GM23338 (cell line): Measurements from ENCODE around the gene SIRPA. TPM values are rescaled to one million over a fixed set of nuclear protein-coding genes. Genes with fewer than 3 reads are reported as not detected.

ENCODE experiments used
- ATAC-seq: fragments of 200-7000 bp; cut with Tn5 transposase; 3 replicates; pipeline ENCODE4 v1.9.1; 2020
- DNase-seq: peaks from one replicate; pipeline ENCODE4 v3.0.0-alpha.2; 2015; ENCODE audit warnings: low spot score
- H2AFZ ChIP-seq: fragments of 200-600 bp; sonication (generic); 2 replicates; pipeline ENCODE4 v1.8.0; 2016; ENCODE audit warnings: antibody characterized with exemption, mild to moderate bottlenecking, moderate library complexity
- H3F3A ChIP-seq: fragments of 200-600 bp; sonication (generic); replicated peaks from 2 replicates; pipeline ENCODE4 v1.8.0; 2017; ENCODE audit warnings: antibody characterized with exemption, mixed run types, low read depth
- H3K27ac ChIP-seq: fragments of 200-600 bp; sonication (generic); 2 replicates; pipeline ENCODE4 v1.6.1; 2016; ENCODE audit warnings: low read depth
- H3K27me3 ChIP-seq: fragments of 200-600 bp; sonication (generic); 2 replicates; pipeline ENCODE4 v1.8.0; 2016; ENCODE audit warnings: mild to moderate bottlenecking, mixed run types, moderate library complexity; ENCODE audit not compliant: insufficient read depth
- H3K36me3 ChIP-seq: fragments of 200-600 bp; sonication (generic); 2 replicates; pipeline ENCODE4 v1.8.0; 2016; ENCODE audit warnings: mild to moderate bottlenecking; ENCODE audit not compliant: insufficient read depth
- H3K4me1 ChIP-seq: fragments of 200-600 bp; sonication (generic); 2 replicates; pipeline ENCODE4 v1.8.0; 2016; ENCODE audit warnings: mild to moderate bottlenecking, moderate library complexity; ENCODE audit not compliant: insufficient read depth
- H3K4me2 ChIP-seq: fragments of 200-600 bp; sonication (generic); 2 replicates; pipeline ENCODE4 v1.7.1; 2017; ENCODE audit warnings: mixed run types
- H3K4me3 ChIP-seq: fragments of 200-600 bp; sonication (generic); 2 replicates; pipeline ENCODE4 v1.6.1; 2016; ENCODE audit warnings: mixed run types
- H3K79me2 ChIP-seq: fragments of 200-600 bp; sonication (generic); replicated peaks from 2 replicates; pipeline ENCODE4 v1.8.0; 2017; ENCODE audit warnings: mild to moderate bottlenecking; ENCODE audit not compliant: insufficient read depth
- H3K9me2 ChIP-seq: fragments of 200-600 bp; sonication (generic); 2 replicates; pipeline ENCODE4 v1.8.0; 2017; ENCODE audit not compliant: insufficient read depth
- H4K20me1 ChIP-seq: fragments of 200-600 bp; sonication (generic); replicated peaks from 2 replicates; pipeline ENCODE4 v1.8.0; 2017; ENCODE audit warnings: mild to moderate bottlenecking; ENCODE audit not compliant: insufficient read depth
- H3K27ac Mint-ChIP-seq: 2 replicates; pipeline ENCODE4 v1.8.0; 2020; ENCODE audit warnings: inconsistent platforms, mild to moderate bottlenecking, moderate library complexity, mixed read lengths
- H3K27me3 Mint-ChIP-seq: 3 replicates; pipeline ENCODE4 v1.8.0; 2022; ENCODE audit warnings: low read depth, mild to moderate bottlenecking, moderate library complexity, mixed read lengths, inconsistent platforms; ENCODE audit not compliant: insufficient read depth, poor library complexity
- H3K36me3 Mint-ChIP-seq: 3 replicates; pipeline ENCODE4 v1.8.0; 2021; ENCODE audit warnings: low read depth, mild to moderate bottlenecking, inconsistent platforms, moderate library complexity, mixed read lengths
- H3K4me1 Mint-ChIP-seq: 3 replicates; pipeline ENCODE4 v1.8.0; 2020; ENCODE audit warnings: mild to moderate bottlenecking, inconsistent platforms, mixed read lengths
- H3K4me3 Mint-ChIP-seq: 3 replicates; pipeline ENCODE4 v1.8.0; 2021; ENCODE audit warnings: moderate library complexity, mild to moderate bottlenecking, inconsistent platforms, mixed read lengths
- H3K9me3 Mint-ChIP-seq: 3 replicates; pipeline ENCODE4 v1.8.0; 2020; ENCODE audit warnings: moderate library complexity, mild to moderate bottlenecking, inconsistent platforms, mixed read lengths
- CREB1 ChIP-seq: fragments of 250-450 bp; sonication (Bioruptor Pico); IDR thresholded peaks from 2 replicates; pipeline ENCODE4 v1.5.0; 2020; ENCODE audit warnings: low read depth, mild to moderate bottlenecking, moderate library complexity
- EZH2 ChIP-seq: fragments of 200-600 bp; sonication (generic); IDR thresholded peaks from one replicate; pipeline ENCODE4 v1.8.0; 2017; ENCODE audit warnings: antibody characterized with exemption, mild to moderate bottlenecking, low read depth; ENCODE audit not compliant: unreplicated experiment
- EZH2phosphoT487 ChIP-seq: fragments of 200-600 bp; sonication (generic); IDR thresholded peaks from one replicate; pipeline ENCODE4 v1.8.1; 2018; ENCODE audit warnings: antibody characterized with exemption; ENCODE audit not compliant: unreplicated experiment
- JUNB ChIP-seq: IDR thresholded peaks from one replicate; pipeline ENCODE4 v1.6.1; 2016; ENCODE audit warnings: antibody characterized with exemption; ENCODE audit not compliant: unreplicated experiment
- NANOG ChIP-seq: IDR thresholded peaks from 2 replicates; pipeline ENCODE4 v1.6.1; 2016; ENCODE audit warnings: antibody characterized with exemption, borderline replicate concordance
- POLR2AphosphoS5 ChIP-seq: IDR thresholded peaks from 2 replicates; pipeline ENCODE4 v1.6.1; 2016; ENCODE audit warnings: antibody characterized with exemption, low read depth
- STAT1 ChIP-seq: IDR thresholded peaks from one replicate; pipeline ENCODE4 v1.6.1; 2016; ENCODE audit warnings: antibody characterized with exemption; ENCODE audit not compliant: unreplicated experiment
- ZNF114 ChIP-seq: fragments of 250-450 bp; sonication (Bioruptor Pico); IDR thresholded peaks from 2 replicates; pipeline ENCODE4 v1.5.0; 2020; ENCODE audit warnings: mild to moderate bottlenecking, moderate library complexity
- ZNF331 ChIP-seq: fragments of 250-450 bp; sonication (Bioruptor Pico); IDR thresholded peaks from 2 replicates; pipeline ENCODE4 v1.5.0; 2020; ENCODE audit warnings: low read depth, mild to moderate bottlenecking, moderate library complexity
- polyA plus RNA-seq: library from polyadenylated mRNA; unstranded; fragments of >200 nt; fragmentation: Nextera tagmentation; extraction: Ambion mirVana; gene quantifications from 2 replicates; pipeline ENCODE4 v1.2.1, GENCODE V29; 2016
- total RNA-seq: library from RNA; depleted of rRNA; stranded (reverse); fragments of >200 nt; shearing (Covaris generic); gene quantifications from 2 replicates; pipeline ENCODE4 v1.2.3, GENCODE V29; 2014
- TF ChIP-seq, protein P1 (sequence below): IDR thresholded peaks from 2 replicates; pipeline ENCODE4 v1.6.1; 2016; ENCODE audit warnings: antibody characterized with exemption
- TF ChIP-seq, protein P2 (sequence below), 2 experiments: fragments of 200-600 bp in 1 of 2; sonication (generic) in 1 of 2; conservative IDR thresholded peaks; 2 replicates each; pipeline versions ENCODE4 v1.5.1 to v1.6.1; 2016 to 2017; ENCODE audit warnings: antibody characterized with exemption in 2 of 2, low read depth in 2 of 2, mild to moderate bottlenecking in 2 of 2, moderate library complexity in 1 of 2
- TF ChIP-seq, protein P3 (sequence below): fragments of 250-450 bp; sonication (Bioruptor Pico); IDR thresholded peaks from 2 replicates; pipeline ENCODE4 v1.5.0; 2020; ENCODE audit warnings: mild to moderate bottlenecking, moderate library complexity
- TF ChIP-seq, protein P4 (sequence below): IDR thresholded peaks from one replicate; pipeline ENCODE4 v1.6.1; 2018; ENCODE audit warnings: antibody characterized with exemption; ENCODE audit not compliant: unreplicated experiment

Gene SIRPA
- total and polyA plus RNA-seq, 2 experiments from 2014 or later, result 1.2 to 2.9 TPM

GRCh38 chr20:1965520-1966351 is 70.5 kb downstream of the SIRPA start:
- H3K36me3 Mint-ChIP-seq, result no peaks in the 10 kb centered on the region
- peaks cover 16% of the 10 kb centered on the region for H3K27me3 ChIP-seq
- no peak overlapping the region for H3K27ac Mint-ChIP-seq
- no peaks in the 10 kb centered on the region for H3K9me2 ChIP-seq
- H3K4me3 Mint-ChIP-seq, result peak overlapping the region; percentile 55
- no peaks in the 10 kb centered on the region for H3K79me2 ChIP-seq
- no peak overlapping the region for H3K27ac ChIP-seq
- peaks cover 10% of the 10 kb centered on the region for H3K27me3 Mint-ChIP-seq
- peak overlapping the region; percentile 92 for H2AFZ ChIP-seq
- H3F3A ChIP-seq, result no peaks in the 10 kb centered on the region
- H3K4me3 ChIP-seq, result peak overlapping the region; percentile 50
- peaks cover 28% of the 10 kb centered on the region for H3K4me1 Mint-ChIP-seq
- H3K9me3 Mint-ChIP-seq, result no peaks in the 10 kb centered on the region
- peaks cover 20% of the 10 kb centered on the region for H3K4me1 ChIP-seq
- TF ChIP-seq, protein P1, sequence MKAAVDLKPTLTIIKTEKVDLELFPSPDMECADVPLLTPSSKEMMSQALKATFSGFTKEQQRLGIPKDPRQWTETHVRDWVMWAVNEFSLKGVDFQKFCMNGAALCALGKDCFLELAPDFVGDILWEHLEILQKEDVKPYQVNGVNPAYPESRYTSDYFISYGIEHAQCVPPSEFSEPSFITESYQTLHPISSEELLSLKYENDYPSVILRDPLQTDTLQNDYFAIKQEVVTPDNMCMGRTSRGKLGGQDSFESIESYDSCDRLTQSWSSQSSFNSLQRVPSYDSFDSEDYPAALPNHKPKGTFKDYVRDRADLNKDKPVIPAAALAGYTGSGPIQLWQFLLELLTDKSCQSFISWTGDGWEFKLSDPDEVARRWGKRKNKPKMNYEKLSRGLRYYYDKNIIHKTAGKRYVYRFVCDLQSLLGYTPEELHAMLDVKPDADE, result no peak
- TF ChIP-seq ZNF114 (CRISPR knock-in tag) (no peak), NANOG (no peak), POLR2AphosphoS5 (no peak), CREB1 (peak; percentile 75), EZH2 (no peak), ZNF331 (CRISPR knock-in tag) (no peak), JUNB (no peak), EZH2phosphoT487 (no peak), STAT1 (no peak)
- TF ChIP-seq, protein P2, sequence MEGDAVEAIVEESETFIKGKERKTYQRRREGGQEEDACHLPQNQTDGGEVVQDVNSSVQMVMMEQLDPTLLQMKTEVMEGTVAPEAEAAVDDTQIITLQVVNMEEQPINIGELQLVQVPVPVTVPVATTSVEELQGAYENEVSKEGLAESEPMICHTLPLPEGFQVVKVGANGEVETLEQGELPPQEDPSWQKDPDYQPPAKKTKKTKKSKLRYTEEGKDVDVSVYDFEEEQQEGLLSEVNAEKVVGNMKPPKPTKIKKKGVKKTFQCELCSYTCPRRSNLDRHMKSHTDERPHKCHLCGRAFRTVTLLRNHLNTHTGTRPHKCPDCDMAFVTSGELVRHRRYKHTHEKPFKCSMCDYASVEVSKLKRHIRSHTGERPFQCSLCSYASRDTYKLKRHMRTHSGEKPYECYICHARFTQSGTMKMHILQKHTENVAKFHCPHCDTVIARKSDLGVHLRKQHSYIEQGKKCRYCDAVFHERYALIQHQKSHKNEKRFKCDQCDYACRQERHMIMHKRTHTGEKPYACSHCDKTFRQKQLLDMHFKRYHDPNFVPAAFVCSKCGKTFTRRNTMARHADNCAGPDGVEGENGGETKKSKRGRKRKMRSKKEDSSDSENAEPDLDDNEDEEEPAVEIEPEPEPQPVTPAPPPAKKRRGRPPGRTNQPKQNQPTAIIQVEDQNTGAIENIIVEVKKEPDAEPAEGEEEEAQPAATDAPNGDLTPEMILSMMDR (conservative IDR thresholded peaks at IDR 0.05; ENCODE audit: low read depth in 2 of 2), result peak; percentile 86 to 95
- TF ChIP-seq, protein P3, sequence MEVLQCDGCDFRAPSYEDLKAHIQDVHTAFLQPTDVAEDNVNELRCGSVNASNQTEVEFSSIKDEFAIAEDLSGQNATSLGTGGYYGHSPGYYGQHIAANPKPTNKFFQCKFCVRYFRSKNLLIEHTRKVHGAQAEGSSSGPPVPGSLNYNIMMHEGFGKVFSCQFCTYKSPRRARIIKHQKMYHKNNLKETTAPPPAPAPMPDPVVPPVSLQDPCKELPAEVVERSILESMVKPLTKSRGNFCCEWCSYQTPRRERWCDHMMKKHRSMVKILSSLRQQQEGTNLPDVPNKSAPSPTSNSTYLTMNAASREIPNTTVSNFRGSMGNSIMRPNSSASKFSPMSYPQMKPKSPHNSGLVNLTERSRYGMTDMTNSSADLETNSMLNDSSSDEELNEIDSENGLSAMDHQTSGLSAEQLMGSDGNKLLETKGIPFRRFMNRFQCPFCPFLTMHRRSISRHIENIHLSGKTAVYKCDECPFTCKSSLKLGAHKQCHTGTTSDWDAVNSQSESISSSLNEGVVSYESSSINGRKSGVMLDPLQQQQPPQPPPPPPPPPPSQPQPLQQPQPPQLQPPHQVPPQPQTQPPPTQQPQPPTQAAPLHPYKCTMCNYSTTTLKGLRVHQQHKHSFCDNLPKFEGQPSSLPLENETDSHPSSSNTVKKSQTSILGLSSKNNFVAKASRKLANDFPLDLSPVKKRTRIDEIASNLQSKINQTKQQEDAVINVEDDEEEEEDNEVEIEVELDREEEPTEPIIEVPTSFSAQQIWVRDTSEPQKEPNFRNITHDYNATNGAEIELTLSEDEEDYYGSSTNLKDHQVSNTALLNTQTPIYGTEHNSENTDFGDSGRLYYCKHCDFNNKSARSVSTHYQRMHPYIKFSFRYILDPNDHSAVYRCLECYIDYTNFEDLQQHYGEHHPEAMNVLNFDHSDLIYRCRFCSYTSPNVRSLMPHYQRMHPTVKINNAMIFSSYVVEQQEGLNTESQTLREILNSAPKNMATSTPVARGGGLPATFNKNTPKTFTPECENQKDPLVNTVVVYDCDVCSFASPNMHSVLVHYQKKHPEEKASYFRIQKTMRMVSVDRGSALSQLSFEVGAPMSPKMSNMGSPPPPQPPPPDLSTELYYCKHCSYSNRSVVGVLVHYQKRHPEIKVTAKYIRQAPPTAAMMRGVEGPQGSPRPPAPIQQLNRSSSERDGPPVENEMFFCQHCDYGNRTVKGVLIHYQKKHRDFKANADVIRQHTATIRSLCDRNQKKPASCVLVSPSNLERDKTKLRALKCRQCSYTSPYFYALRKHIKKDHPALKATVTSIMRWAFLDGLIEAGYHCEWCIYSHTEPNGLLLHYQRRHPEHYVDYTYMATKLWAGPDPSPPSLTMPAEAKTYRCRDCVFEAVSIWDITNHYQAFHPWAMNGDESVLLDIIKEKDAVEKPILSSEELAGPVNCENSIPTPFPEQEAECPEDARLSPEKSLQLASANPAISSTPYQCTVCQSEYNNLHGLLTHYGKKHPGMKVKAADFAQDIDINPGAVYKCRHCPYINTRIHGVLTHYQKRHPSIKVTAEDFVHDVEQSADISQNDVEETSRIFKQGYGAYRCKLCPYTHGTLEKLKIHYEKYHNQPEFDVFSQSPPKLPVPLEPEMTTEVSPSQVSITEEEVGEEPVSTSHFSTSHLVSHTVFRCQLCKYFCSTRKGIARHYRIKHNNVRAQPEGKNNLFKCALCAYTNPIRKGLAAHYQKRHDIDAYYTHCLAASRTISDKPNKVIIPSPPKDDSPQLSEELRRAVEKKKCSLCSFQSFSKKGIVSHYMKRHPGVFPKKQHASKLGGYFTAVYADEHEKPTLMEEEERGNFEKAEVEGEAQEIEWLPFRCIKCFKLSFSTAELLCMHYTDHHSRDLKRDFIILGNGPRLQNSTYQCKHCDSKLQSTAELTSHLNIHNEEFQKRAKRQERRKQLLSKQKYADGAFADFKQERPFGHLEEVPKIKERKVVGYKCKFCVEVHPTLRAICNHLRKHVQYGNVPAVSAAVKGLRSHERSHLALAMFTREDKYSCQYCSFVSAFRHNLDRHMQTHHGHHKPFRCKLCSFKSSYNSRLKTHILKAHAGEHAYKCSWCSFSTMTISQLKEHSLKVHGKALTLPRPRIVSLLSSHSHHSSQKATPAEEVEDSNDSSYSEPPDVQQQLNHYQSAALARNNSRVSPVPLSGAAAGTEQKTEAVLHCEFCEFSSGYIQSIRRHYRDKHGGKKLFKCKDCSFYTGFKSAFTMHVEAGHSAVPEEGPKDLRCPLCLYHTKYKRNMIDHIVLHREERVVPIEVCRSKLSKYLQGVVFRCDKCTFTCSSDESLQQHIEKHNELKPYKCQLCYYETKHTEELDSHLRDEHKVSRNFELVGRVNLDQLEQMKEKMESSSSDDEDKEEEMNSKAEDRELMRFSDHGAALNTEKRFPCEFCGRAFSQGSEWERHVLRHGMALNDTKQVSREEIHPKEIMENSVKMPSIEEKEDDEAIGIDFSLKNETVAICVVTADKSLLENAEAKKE (CRISPR knock-in tag), result no peak
- TF ChIP-seq, protein P4, sequence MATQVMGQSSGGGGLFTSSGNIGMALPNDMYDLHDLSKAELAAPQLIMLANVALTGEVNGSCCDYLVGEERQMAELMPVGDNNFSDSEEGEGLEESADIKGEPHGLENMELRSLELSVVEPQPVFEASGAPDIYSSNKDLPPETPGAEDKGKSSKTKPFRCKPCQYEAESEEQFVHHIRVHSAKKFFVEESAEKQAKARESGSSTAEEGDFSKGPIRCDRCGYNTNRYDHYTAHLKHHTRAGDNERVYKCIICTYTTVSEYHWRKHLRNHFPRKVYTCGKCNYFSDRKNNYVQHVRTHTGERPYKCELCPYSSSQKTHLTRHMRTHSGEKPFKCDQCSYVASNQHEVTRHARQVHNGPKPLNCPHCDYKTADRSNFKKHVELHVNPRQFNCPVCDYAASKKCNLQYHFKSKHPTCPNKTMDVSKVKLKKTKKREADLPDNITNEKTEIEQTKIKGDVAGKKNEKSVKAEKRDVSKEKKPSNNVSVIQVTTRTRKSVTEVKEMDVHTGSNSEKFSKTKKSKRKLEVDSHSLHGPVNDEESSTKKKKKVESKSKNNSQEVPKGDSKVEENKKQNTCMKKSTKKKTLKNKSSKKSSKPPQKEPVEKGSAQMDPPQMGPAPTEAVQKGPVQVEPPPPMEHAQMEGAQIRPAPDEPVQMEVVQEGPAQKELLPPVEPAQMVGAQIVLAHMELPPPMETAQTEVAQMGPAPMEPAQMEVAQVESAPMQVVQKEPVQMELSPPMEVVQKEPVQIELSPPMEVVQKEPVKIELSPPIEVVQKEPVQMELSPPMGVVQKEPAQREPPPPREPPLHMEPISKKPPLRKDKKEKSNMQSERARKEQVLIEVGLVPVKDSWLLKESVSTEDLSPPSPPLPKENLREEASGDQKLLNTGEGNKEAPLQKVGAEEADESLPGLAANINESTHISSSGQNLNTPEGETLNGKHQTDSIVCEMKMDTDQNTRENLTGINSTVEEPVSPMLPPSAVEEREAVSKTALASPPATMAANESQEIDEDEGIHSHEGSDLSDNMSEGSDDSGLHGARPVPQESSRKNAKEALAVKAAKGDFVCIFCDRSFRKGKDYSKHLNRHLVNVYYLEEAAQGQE, result peak; percentile 17
- peak overlapping the region; percentile 77 for H3K4me2 ChIP-seq
- H4K20me1 ChIP-seq, result no peaks in the 10 kb centered on the region
- no peaks in the 10 kb centered on the region for H3K36me3 ChIP-seq
- DNase-seq, result peak; percentile 90
- ATAC-seq, result peak; percentile 83
